Fibroblast of the aortic adventitia (primary cell): ENCODE measurements around the gene ADCY2. TPM values are rescaled to one million over a fixed set of nuclear protein-coding genes. Genes with fewer than 3 reads are reported as not detected.

Source experiments
- DNase-seq: peaks from one replicate; pipeline ENCODE4 v3.0.0-alpha.2; 2010; ENCODE audit warnings: low read depth
- H3K4me3 ChIP-seq: 2 replicates; pipeline ENCODE4 v1.5.1; 2011; ENCODE audit warnings: low read depth, mild to moderate bottlenecking, control low read depth, low read length, moderate library complexity
- CTCF ChIP-seq: IDR thresholded peaks from 2 replicates; pipeline ENCODE4 v1.5.1; 2011; ENCODE audit warnings: mild to moderate bottlenecking, low read length, control low read depth, inconsistent platforms; ENCODE audit not compliant: insufficient read depth
- total RNA-seq: library from RNA; depleted of rRNA; stranded (reverse); fragments of >200 nt; gene quantifications from 2 replicates; pipeline ENCODE4 v1.2.3, GENCODE V29; 2012; ENCODE audit warnings: low replicate concordance

Gene ADCY2
- total RNA-seq, 1 donor: 0.09 TPM

DNA sequence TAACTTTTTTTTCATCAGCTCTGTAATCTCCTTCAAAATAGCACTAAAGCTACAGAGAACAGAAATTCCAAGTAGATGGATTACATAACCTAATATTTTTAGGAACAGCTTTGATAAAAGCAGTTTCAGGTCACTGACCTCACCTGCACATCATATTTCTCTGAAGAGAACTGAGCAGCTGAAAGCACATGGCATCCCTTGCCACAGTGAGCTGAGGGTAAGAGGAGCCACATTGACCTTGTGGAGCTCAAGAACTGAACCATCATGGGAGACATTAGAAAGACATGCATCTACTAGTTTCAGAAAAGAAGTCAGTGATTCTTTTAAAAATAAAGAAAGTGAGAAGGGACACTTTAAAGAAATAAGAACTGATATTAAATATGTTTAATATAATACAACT, 232.3 kb downstream of the ADCY2 start:
- TF ChIP-seq CTCF: no peak
- no peak overlapping the region for H3K4me3 ChIP-seq
- DNase-seq: no peak

GRCh38 chr5:7628820-7629219, 232.9 kb downstream of the ADCY2 start:
- H3K4me3 ChIP-seq: no peak overlapping the region
- no peak for TF ChIP-seq CTCF
- no peak for DNase-seq

GRCh38 chr5:7629561-7629960, 233.6 kb downstream of the ADCY2 start:
- no peak overlapping the region for H3K4me3 ChIP-seq
- TF ChIP-seq CTCF: no peak
- no peak for DNase-seq

GRCh38 chr5:7634837-7635236, 238.9 kb downstream of the ADCY2 start:
- H3K4me3 ChIP-seq: no peak overlapping the region
- no peak for DNase-seq
- no peak for TF ChIP-seq CTCF

DNA sequence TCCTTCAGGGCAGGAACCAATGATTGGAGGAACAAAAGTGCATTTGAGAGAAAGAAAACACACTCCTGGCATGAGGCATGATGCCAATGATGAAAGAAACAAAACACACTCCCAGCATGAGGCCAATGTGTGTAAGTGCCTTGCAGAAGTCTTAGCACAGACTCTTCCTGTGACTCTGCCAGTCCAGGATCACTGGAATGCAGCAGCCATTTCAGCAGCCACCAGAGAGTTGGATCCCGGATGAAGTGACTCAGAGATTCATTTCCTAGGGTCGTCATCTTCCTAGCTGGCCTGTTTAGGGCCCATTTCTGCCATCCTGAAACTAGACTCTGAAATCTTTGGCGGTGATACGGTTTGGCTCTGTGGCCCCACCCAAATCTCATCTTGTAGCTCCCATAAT, 242.5 kb downstream of the ADCY2 start:
- no peak overlapping the region for H3K4me3 ChIP-seq
- DNase-seq: no peak
- TF ChIP-seq CTCF: no peak

DNA sequence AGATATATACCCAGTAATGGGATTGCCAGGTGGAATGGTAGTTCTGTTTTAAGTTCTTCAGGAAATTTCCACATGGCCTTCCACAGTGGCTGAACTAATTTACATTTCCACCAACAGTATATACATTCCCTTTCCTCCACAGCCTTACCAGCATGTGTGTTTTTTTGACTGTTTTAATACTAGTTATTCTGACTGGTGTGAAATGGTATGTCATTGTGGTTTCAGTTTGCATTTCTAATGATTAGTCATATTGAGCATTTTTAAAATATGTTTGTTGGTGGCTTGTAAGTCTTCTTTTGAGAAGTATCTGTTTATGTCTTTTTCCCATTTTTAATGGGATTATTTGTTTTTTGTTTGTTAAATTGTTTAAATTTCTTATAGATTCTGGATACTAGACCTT, 246.1 kb downstream of the ADCY2 start:
- no peak for TF ChIP-seq CTCF
- no peak for DNase-seq
- no peak overlapping the region for H3K4me3 ChIP-seq

DNA sequence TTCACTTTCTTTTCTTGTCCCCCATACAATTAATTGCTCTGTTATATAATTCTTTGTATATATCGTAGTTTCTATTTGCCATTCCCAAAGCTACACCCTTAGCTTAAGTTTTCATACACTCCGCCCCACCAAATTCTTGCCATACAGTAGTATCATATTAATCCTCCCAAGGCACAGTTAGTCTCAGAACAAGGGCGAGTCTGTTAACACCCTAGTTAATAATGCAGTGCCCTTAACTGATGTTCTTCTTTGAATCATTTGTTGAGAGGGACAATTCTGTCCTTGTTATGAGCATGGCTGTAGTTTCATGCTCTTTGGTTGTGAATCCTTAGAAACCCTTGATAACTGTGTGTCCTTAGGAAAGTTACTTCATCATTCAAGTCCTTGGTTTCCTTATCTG, 248.8 kb downstream of the ADCY2 start:
- no peak for TF ChIP-seq CTCF
- H3K4me3 ChIP-seq: no peak overlapping the region
- DNase-seq: no peak
